ENCODE results near the gene OR2Z1. TPM values are rescaled to one million over a fixed set of nuclear protein-coding genes. Genes with fewer than 3 reads are reported as not detected.

OR2Z1 gene
- polyA plus RNA-seq, 4 donors: not detected

Other genes with a start within 250 kb of the OR2Z1 start
- gene PRAM1, start 219.0 kb upstream of the OR2Z1 start, polyA plus RNA-seq: 1 to 10 TPM in 1 of 4 donors, under 1 TPM in 3; 0.45 to 3.3 (median 0.75) TPM
- gene ZNF414, start 207.5 kb upstream of the OR2Z1 start, polyA plus RNA-seq: 10 to 100 TPM in 3 of 4 donors, 1 to 10 TPM in 1; 6.5 to 28.2 (median 17.3) TPM
- 10 to 100 TPM in 1 of 4 donors, 1 to 10 TPM in 3; 1.3 to 13.7 (median 6.0) TPM for gene MYO1F, start 144.2 kb upstream of the OR2Z1 start, polyA plus RNA-seq
- 10 to 100 TPM in 1 of 4 donors, 1 to 10 TPM in 2, not detected in 1; 1.9 to 11.1 (median 8.5) TPM for gene ADAMTS10, start 110.9 kb upstream of the OR2Z1 start, polyA plus RNA-seq
- gene NFILZ, start 91.0 kb upstream of the OR2Z1 start, polyA plus RNA-seq: not detected
- not detected for gene ACTL9, start 22.8 kb upstream of the OR2Z1 start, polyA plus RNA-seq
- gene ZNF558, start 110.7 kb downstream of the OR2Z1 start, polyA plus RNA-seq: 10 to 100 TPM in 2 of 4 donors, 1 to 10 TPM in 2; 6.8 to 29.4 (median 9.2) TPM
- gene MBD3L1, start 110.7 kb downstream of the OR2Z1 start, polyA plus RNA-seq: not detected

All from small intestine (tissue), 4 donors.